ENCODE data around the gene HMGCR.

Gene HMGCR

GRCh38 chr5:75340714-75341478, 3.9 kb downstream of the HMGCR start:
- no peak for DNase-seq (ENCODE audit: low read depth in 2 of 2)

- no peak for DNase-seq (ENCODE audit: low read depth in 2 of 2)
Measured at GRCh38 chr5:75341934-75342333, 4.9 kb downstream of the HMGCR start.

GRCh38 chr5:75342836-75343235, 5.8 kb downstream of the HMGCR start:
- no peak for DNase-seq (ENCODE audit: low read depth in 2 of 2)

- DNase-seq (ENCODE audit: low read depth in 2 of 2) = no peak
Measured at GRCh38 chr5:75348241-75348640, 11.2 kb downstream of the HMGCR start.

- DNase-seq (ENCODE audit: low read depth in 2 of 2) = no peak
Measured at GRCh38 chr5:75349663-75350062, 12.6 kb downstream of the HMGCR start.

- DNase-seq (ENCODE audit: low read depth in 2 of 2) = no peak
Measured at GRCh38 chr5:75351139-75351926, 14.3 kb downstream of the HMGCR start.

- no peak for DNase-seq (ENCODE audit: low read depth in 2 of 2)
Measured at GRCh38 chr5:75355236-75355635, 18.2 kb downstream of the HMGCR start.

GRCh38 chr5:75356719-75357118, 19.7 kb downstream of the HMGCR start:
- no peak for DNase-seq (ENCODE audit: low read depth in 2 of 2)

- DNase-seq (ENCODE audit: low read depth in 2 of 2) = no peak
Measured at GRCh38 chr5:75358117-75358516, 21.1 kb downstream of the HMGCR start.

GRCh38 chr5:75361310-75361709, 24.3 kb downstream of the HMGCR start:
- DNase-seq (ENCODE audit: low read depth in 2 of 2) = no peak

- no peak for DNase-seq (ENCODE audit: low read depth in 2 of 2)
Measured at GRCh38 chr5:75362474-75362975, 25.5 kb downstream of the HMGCR start.

- no peak for DNase-seq (ENCODE audit: low read depth in 2 of 2)
Measured at GRCh38 chr5:75363111-75363510, 26.1 kb downstream of the HMGCR start.

GRCh38 chr5:75363726-75364495, 26.9 kb downstream of the HMGCR start:
- no peak for DNase-seq (ENCODE audit: low read depth in 2 of 2)

GRCh38 chr5:75364571-75365280, 27.7 kb downstream of the HMGCR start:
- DNase-seq (ENCODE audit: low read depth in 2 of 2) = no peak

- DNase-seq (ENCODE audit: low read depth in 2 of 2) = no peak
Measured at GRCh38 chr5:75365740-75366139, 28.7 kb downstream of the HMGCR start.

- no peak for DNase-seq (ENCODE audit: low read depth in 2 of 2)
Measured at GRCh38 chr5:75366787-75367186, 29.8 kb downstream of the HMGCR start.

GRCh38 chr5:75367401-75367800, 30.4 kb downstream of the HMGCR start:
- no peak for DNase-seq (ENCODE audit: low read depth in 2 of 2)

- DNase-seq (ENCODE audit: low read depth in 2 of 2) = no peak
Measured at GRCh38 chr5:75368391-75368790, 31.4 kb downstream of the HMGCR start.

GRCh38 chr5:75373862-75374261, 36.8 kb downstream of the HMGCR start:
- no peak for DNase-seq (ENCODE audit: low read depth in 2 of 2)

GRCh38 chr5:75374394-75374814, 37.4 kb downstream of the HMGCR start:
- no peak for DNase-seq (ENCODE audit: low read depth in 2 of 2)

GRCh38 chr5:75375414-75375813, 38.4 kb downstream of the HMGCR start:
- no peak for DNase-seq (ENCODE audit: low read depth in 2 of 2)

- DNase-seq (ENCODE audit: low read depth in 2 of 2) = no peak
Measured at GRCh38 chr5:75380099-75380498, 43.1 kb downstream of the HMGCR start.

Measured in stimulated activated CD4-positive, alpha-beta T cell treated with anti-CD3 and anti-CD28 coated beads, Interleukin-1b, Interleukin-23, amount 100 ng/mL, for 4 hours (primary cell).